ENCODE data around the gene CYB561D1.
A peak's percentile ranks its signal among the peaks of the same experiment; 100 is the strongest.
"Not testable (repeated sequence)": the region's sequence is repeated elsewhere in the genome, so short reads cannot be mapped to it uniquely, and the experiment has no call there.

The CYB561D1 gene

GRCh38 chr1:109493805-109494539 lies at the start of gene CYB561D1:
TSS of gene CYB561D1 (plus strand) at chr1:109494094. CDS start at chr1:109494140, 46 bp downstream.
- peak; percentile 86 for DNase-seq

GRCh38 chr1:109444346-109444745 lies 49.5 kb upstream of the CYB561D1 start:
- DNase-seq: no peak

GRCh38 chr1:109445949-109446695 lies 47.8 kb upstream of the CYB561D1 start:
- not testable (repeated sequence) for DNase-seq

GRCh38 chr1:109447524-109447923 lies 46.4 kb upstream of the CYB561D1 start:
- DNase-seq: no peak

- DNase-seq: no peak
Observed at GRCh38 chr1:109454497-109455133, 39.3 kb upstream of the CYB561D1 start.

- DNase-seq: no peak
Observed at GRCh38 chr1:109457819-109458218, 36.1 kb upstream of the CYB561D1 start.

- peak; percentile 29 for DNase-seq
Observed at GRCh38 chr1:109466125-109466451, 27.8 kb upstream of the CYB561D1 start.

GRCh38 chr1:109466452-109467300 lies 27.2 kb upstream of the CYB561D1 start, which contains the start of gene SYPL2:
TSS of gene SYPL2 (plus strand) at chr1:109466546. CDS start at chr1:109466844, 298 bp downstream.
- DNase-seq: peak; percentile 52

- DNase-seq: no peak
Observed at GRCh38 chr1:109467301-109467777, 26.6 kb upstream of the CYB561D1 start.

GRCh38 chr1:109468061-109468460 lies 25.8 kb upstream of the CYB561D1 start:
- no peak for DNase-seq

- no peak for DNase-seq
Observed at GRCh38 chr1:109468903-109469302, 25.0 kb upstream of the CYB561D1 start.

GRCh38 chr1:109470245-109470644 lies 23.6 kb upstream of the CYB561D1 start:
- no peak for DNase-seq

GRCh38 chr1:109472779-109473178 lies 21.1 kb upstream of the CYB561D1 start:
- no peak for DNase-seq

GRCh38 chr1:109473284-109474057 lies 20.4 kb upstream of the CYB561D1 start:
- not testable (repeated sequence) for DNase-seq

- DNase-seq: no peak
Observed at GRCh38 chr1:109474697-109475096, 19.2 kb upstream of the CYB561D1 start.

- no peak for DNase-seq
Observed at GRCh38 chr1:109475261-109475660, 18.6 kb upstream of the CYB561D1 start.

GRCh38 chr1:109476825-109477224 lies 17.1 kb upstream of the CYB561D1 start:
- DNase-seq: no peak

GRCh38 chr1:109477821-109478220 lies 16.1 kb upstream of the CYB561D1 start:
- DNase-seq: peak; percentile 6

- no peak for DNase-seq
Observed at GRCh38 chr1:109478806-109479205, 15.1 kb upstream of the CYB561D1 start.

- no peak for DNase-seq
Observed at GRCh38 chr1:109479311-109479710, 14.6 kb upstream of the CYB561D1 start.

- DNase-seq: no peak
Observed at GRCh38 chr1:109479901-109480300, 14.0 kb upstream of the CYB561D1 start.

GRCh38 chr1:109481646-109482045 lies 12.2 kb upstream of the CYB561D1 start:
- DNase-seq: no peak

Measured in NCI-H146 (cell line).